CD14-positive monocyte (primary cell): Measurements from ENCODE around the gene MAPK14. TPM values are rescaled to one million over a fixed set of nuclear protein-coding genes. Genes with fewer than 3 reads are reported as not detected.

Experiments
- DNase-seq, 3 donors: peaks; one replicate each; pipeline ENCODE4 v3.0.0-alpha.2; 2011 to 2022
- H2AFZ ChIP-seq: 2 replicates; pipeline ENCODE4 v1.6.0; 2012; ENCODE audit warnings: mild to moderate bottlenecking, low read depth, low read length, inconsistent platforms; ENCODE audit not compliant: insufficient read depth, poor library complexity, severe bottlenecking
- H3K27ac ChIP-seq, 2 donors: 1 replicate in 1 of 2; 2 replicates in 1 of 2; pipeline ENCODE4 v1.5.1; 2012 to 2013; ENCODE audit warnings: low read length in 2 of 2, control low read depth in 1 of 2, inconsistent platforms in 1 of 2, low read depth in 1 of 2, mild to moderate bottlenecking in 1 of 2
- H3K27me3 ChIP-seq, 2 donors: one replicate each; pipeline versions ENCODE4 v1.6.0 to v1.6.1; 2011 to 2013; ENCODE audit warnings: low read length in 2 of 2; ENCODE audit not compliant: control insufficient read depth in 2 of 2, insufficient read depth in 2 of 2
- H3K36me3 ChIP-seq, 2 donors: replicated peaks in 1 of 2; 1 replicate in 1 of 2; 2 replicates in 1 of 2; pipeline versions ENCODE4 v1.5.1 to v1.6.1; 2012 to 2013; ENCODE audit warnings: low read length in 2 of 2, control low read depth in 1 of 2, inconsistent platforms in 1 of 2, mild to moderate bottlenecking in 1 of 2; ENCODE audit not compliant: insufficient read depth in 2 of 2, control insufficient read depth in 1 of 2
- H3K4me1 ChIP-seq, 2 donors: 1 replicate in 1 of 2; 2 replicates in 1 of 2; pipeline versions ENCODE4 v1.5.1 to v1.6.1; 2012 to 2013; ENCODE audit warnings: low read length in 2 of 2, control low read depth in 1 of 2, inconsistent platforms in 1 of 2, mild to moderate bottlenecking in 1 of 2, moderate library complexity in 1 of 2; ENCODE audit not compliant: insufficient read depth in 2 of 2, control insufficient read depth in 1 of 2
- H3K4me2 ChIP-seq: replicated peaks from 2 replicates; pipeline ENCODE3; 2012; ENCODE audit warnings: low read length, moderate library complexity, mild to moderate bottlenecking; ENCODE audit not compliant: poor library complexity, severe bottlenecking; ENCODE audit errors: extremely low read depth
- H3K4me3 ChIP-seq, 3 experiments: fragments of 200-600 bp in 1 of 3; sonication (generic) in 1 of 3; replicated peaks in 1 of 3; 1 replicate in 2 of 3; 2 replicates in 1 of 3; pipeline ENCODE4 v1.5.1; 2011 to 2013; ENCODE audit warnings: low read length in 3 of 3, mild to moderate bottlenecking in 3 of 3, control low read depth in 2 of 3, low read depth in 2 of 3, inconsistent platforms in 1 of 3, moderate library complexity in 1 of 3
- H3K79me2 ChIP-seq: 2 replicates; pipeline ENCODE4 v1.6.0; 2012; ENCODE audit warnings: mild to moderate bottlenecking, control low read depth, inconsistent platforms, low read length, moderate library complexity; ENCODE audit not compliant: insufficient read depth
- H3K9ac ChIP-seq: 2 replicates; pipeline ENCODE4 v1.6.0; 2017; ENCODE audit warnings: low read length, mild to moderate bottlenecking; ENCODE audit not compliant: insufficient read depth, poor library complexity, severe bottlenecking
- H3K9me3 ChIP-seq, 2 donors: replicated peaks in 1 of 2; 1 replicate in 1 of 2; 2 replicates in 1 of 2; pipeline versions ENCODE4 v1.5.1 to v1.6.1; 2012 to 2013; ENCODE audit warnings: low read length in 2 of 2, control low read depth in 1 of 2; ENCODE audit not compliant: control insufficient read depth in 1 of 2, insufficient read depth in 1 of 2
- H4K20me1 ChIP-seq: 2 replicates; pipeline ENCODE4 v1.6.0; 2012; ENCODE audit warnings: mild to moderate bottlenecking, low read length, control low read depth, moderate library complexity; ENCODE audit not compliant: insufficient read depth
- H3K27ac Mint-ChIP-seq, 7 donors: one replicate each; pipeline ENCODE4 v1.8.0; 2020; ENCODE audit warnings: mild to moderate bottlenecking in 7 of 7, mixed read lengths in 7 of 7, moderate library complexity in 6 of 7, inconsistent platforms in 2 of 7
- H3K27me3 Mint-ChIP-seq, 3 donors: one replicate each; pipeline ENCODE4 v1.8.0; 2021 to 2022; ENCODE audit warnings: low read depth in 3 of 3, mild to moderate bottlenecking in 3 of 3, mixed read lengths in 3 of 3, moderate library complexity in 3 of 3, inconsistent platforms in 1 of 3
- H3K36me3 Mint-ChIP-seq, 2 donors: one replicate each; pipeline ENCODE4 v1.8.0; 2020; ENCODE audit warnings: mixed read lengths in 2 of 2, inconsistent platforms in 1 of 2, mild to moderate bottlenecking in 1 of 2
- H3K4me1 Mint-ChIP-seq: one replicate; pipeline ENCODE4 v1.8.0; 2020; ENCODE audit warnings: mild to moderate bottlenecking, mixed read lengths
- H3K4me3 Mint-ChIP-seq, 2 donors: one replicate each; pipeline ENCODE4 v1.8.0; 2020; ENCODE audit warnings: mild to moderate bottlenecking in 2 of 2, mixed read lengths in 2 of 2, moderate library complexity in 1 of 2
- H3K9me3 Mint-ChIP-seq, 7 donors: one replicate each; pipeline ENCODE4 v1.8.0; 2020 to 2022; ENCODE audit warnings: mixed read lengths in 7 of 7, mild to moderate bottlenecking in 6 of 7, moderate library complexity in 6 of 7, inconsistent platforms in 2 of 7
- CTCF ChIP-seq: fragments of 200-600 bp; IDR thresholded peaks from one replicate; pipeline ENCODE4 v1.8.0; 2022; ENCODE audit warnings: antibody characterized with exemption, mild to moderate bottlenecking
- WGBS: methylation state at CpG from one replicate; pipeline ENCODE4 v1.1.5; 2013; ENCODE audit warnings: missing lambda C conversion rate; ENCODE audit not compliant: insufficient coverage; 5-methylcytosine and 5-hydroxymethylcytosine counted together
- intact Hi-C, 2 donors: fragments of 100-400 bp; cut with micrococcal nuclease; formaldehyde crosslinking; loops; one replicate each; pipeline versions ENCODE4 v1.15.0 to v1.15.1; 2023
- polyA plus RNA-seq, 3 donors: library from polyadenylated mRNA; depleted of rRNA in 1 of 3; unstranded in 2 of 3; stranded (reverse) in 1 of 3; fragments of 300-500 nt in 2 of 3; fragments of >200 nt in 1 of 3; fragmentation: Illumina TruSeq in 2 of 3; gene quantifications; 1 replicate in 2 of 3; 2 replicates in 1 of 3; pipeline ENCODE4 v1.2.3, GENCODE V29; 2012 to 2021

The MAPK14 gene
- polyA plus RNA-seq, 3 donors = 56.6 to 96.6 (median 83.7) TPM

- no peak for DNase-seq
- TF ChIP-seq CTCF = no peak
- intact Hi-C loops = no loop called here
- Histone ChIP-seq H3K9me3 (no peaks in the 10 kb centered on the region), H3K36me3 (peaks cover 37 to 77% of the 10 kb centered on the region in 2 donors), H3K79me2 (peaks cover 100% of the 10 kb centered on the region), H4K20me1 (peaks cover 100% of the 10 kb centered on the region), H2AFZ (no peak overlapping the region), H3K27ac (peak overlapping the region in 1 of 2 donors; percentile 60), H3K27me3 (no peaks in the 10 kb centered on the region), H3K4me2 (no peak overlapping the region), H3K9ac (no peak overlapping the region), H3K4me3 (no peak overlapping the region), H3K4me1 (peaks cover 0 to 14% of the 10 kb centered on the region in 2 donors)
- Mint-ChIP-seq H3K27ac (peak overlapping the region in 6 of 7 donors; percentile 17 to 83 (median 71)), H3K4me3 (no peak overlapping the region), H3K9me3 (peaks cover 0 to 4% (median 0%) of the 10 kb centered on the region in 7 donors), H3K27me3 (no peaks in the 10 kb centered on the region), H3K36me3 (peaks cover 35 to 63% of the 10 kb centered on the region in 2 donors), H3K4me1 (peaks cover 44% of the 10 kb centered on the region)
- WGBS = 100% methylated on average over 1 of the region's 3 CpGs
These were observed 37.3 kb downstream of the MAPK14 start for GRCh38 chr6:36064770-36065396.

- Histone ChIP-seq H4K20me1 (peaks cover 100% of the 10 kb centered on the region), H3K9me3 (no peaks in the 10 kb centered on the region), H3K4me3 (no peak overlapping the region), H3K4me1 (peaks cover 0 to 14% of the 10 kb centered on the region in 2 donors), H3K27ac (peak overlapping the region in 1 of 2 donors; percentile 60), H2AFZ (no peak overlapping the region), H3K27me3 (no peaks in the 10 kb centered on the region), H3K79me2 (peaks cover 100% of the 10 kb centered on the region), H3K36me3 (peaks cover 27 to 66% of the 10 kb centered on the region in 2 donors), H3K9ac (no peak overlapping the region), H3K4me2 (no peak overlapping the region)
- H3K4me1 Mint-ChIP-seq = peaks cover 41% of the 10 kb centered on the region
- peaks cover 0 to 4% (median 0%) of the 10 kb centered on the region in 7 donors for H3K9me3 Mint-ChIP-seq
- H3K27ac Mint-ChIP-seq = peak overlapping the region in 6 of 7 donors; percentile 24 to 69 (median 56)
- intact Hi-C loops = no loop called here
- no peak for TF ChIP-seq CTCF
- H3K27me3 Mint-ChIP-seq = no peaks in the 10 kb centered on the region
- no peak overlapping the region for H3K4me3 Mint-ChIP-seq
- peaks cover 27 to 60% of the 10 kb centered on the region in 2 donors for H3K36me3 Mint-ChIP-seq
- DNase-seq = no peak
These were observed 38.3 kb downstream of the MAPK14 start for GRCh38 chr6:36065916-36066315.
